Calu3 (cell line): ENCODE data around the gene RSPH1. TPM values are rescaled to one million over a fixed set of nuclear protein-coding genes. Genes with fewer than 3 reads are reported as not detected.

Experiments used
- BruUV-seq: library from RNA; stranded (reverse); fragments of 400-500 nt; replicated peaks from 2 replicates; lab custom pipeline; 2021; lab: Mats Ljungman, UMichigan
- CTCF ChIA-PET: fragments of 300-600 bp; sonication (Branson Sonifier 250); formaldehyde crosslinking; loops from one replicate; lab custom pipeline; 2022; ENCODE audit warnings: antibody characterized with exemption; lab: Charles Lee
- DNase-seq: peaks from one replicate; pipeline ENCODE4 v3.0.0; 2022
- H3K27ac Mint-ChIP-seq: one replicate; pipeline ENCODE4 v1.8.0; 2022; ENCODE audit warnings: mixed read lengths; ENCODE audit not compliant: unreplicated experiment
- H3K27me3 Mint-ChIP-seq: one replicate; pipeline ENCODE4 v1.8.0; 2022; ENCODE audit warnings: mixed read lengths; ENCODE audit not compliant: unreplicated experiment
- H3K36me3 Mint-ChIP-seq: one replicate; pipeline ENCODE4 v1.8.0; 2022; ENCODE audit warnings: mild to moderate bottlenecking, moderate library complexity, mixed read lengths; ENCODE audit not compliant: insufficient read depth, unreplicated experiment
- H3K4me1 Mint-ChIP-seq: one replicate; pipeline ENCODE4 v1.8.0; 2022; ENCODE audit warnings: mild to moderate bottlenecking, low read depth, mixed read lengths; ENCODE audit not compliant: unreplicated experiment
- H3K4me3 Mint-ChIP-seq: one replicate; pipeline ENCODE4 v1.8.0; 2022; ENCODE audit warnings: mild to moderate bottlenecking, low read depth, moderate library complexity, mixed read lengths; ENCODE audit not compliant: unreplicated experiment
- H3K9me3 Mint-ChIP-seq: one replicate; pipeline ENCODE4 v1.8.0; 2022; ENCODE audit warnings: low read depth, mixed read lengths; ENCODE audit not compliant: unreplicated experiment
- intact Hi-C: fragments of 100-400 bp; cut with micrococcal nuclease; formaldehyde crosslinking; loops from one replicate; pipeline ENCODE4 v1.10.0; 2022; ENCODE audit not compliant: unreplicated experiment
- total RNA-seq: library from RNA; stranded (reverse); gene quantifications from 2 replicates; pipeline ENCODE4 v1.2.3, GENCODE V29; 2022
- TF ChIP-seq, protein P1 (sequence below): fragments of 200-600 bp; IDR thresholded peaks from one replicate; pipeline ENCODE4 v1.8.0; 2022; ENCODE audit warnings: antibody characterized with exemption; ENCODE audit not compliant: unreplicated experiment

RSPH1 gene
- total RNA-seq, 1 experiment from 2014 or later, result 2.2 TPM

- intact Hi-C loops, result no loop called here
- no peaks in the 10 kb centered on the region for H3K9me3 Mint-ChIP-seq
- CTCF ChIA-PET, result interaction anchor here (0.8 kb wide), 1 partner anchor 22 kb away, joined by 4 read pairs; no protein-coding TSS in a partner anchor
- H3K4me3 Mint-ChIP-seq, result peak overlapping the region; percentile 100
- no peak for DNase-seq
- BruUV-seq, result TSS peak; percentile 71
- H3K36me3 Mint-ChIP-seq, result peaks cover 16% of the 10 kb centered on the region
- peaks cover 14% of the 10 kb centered on the region for H3K4me1 Mint-ChIP-seq
- H3K27ac Mint-ChIP-seq, result peak overlapping the region; percentile 91
- H3K27me3 Mint-ChIP-seq, result no peaks in the 10 kb centered on the region
- TF ChIP-seq, protein P1, sequence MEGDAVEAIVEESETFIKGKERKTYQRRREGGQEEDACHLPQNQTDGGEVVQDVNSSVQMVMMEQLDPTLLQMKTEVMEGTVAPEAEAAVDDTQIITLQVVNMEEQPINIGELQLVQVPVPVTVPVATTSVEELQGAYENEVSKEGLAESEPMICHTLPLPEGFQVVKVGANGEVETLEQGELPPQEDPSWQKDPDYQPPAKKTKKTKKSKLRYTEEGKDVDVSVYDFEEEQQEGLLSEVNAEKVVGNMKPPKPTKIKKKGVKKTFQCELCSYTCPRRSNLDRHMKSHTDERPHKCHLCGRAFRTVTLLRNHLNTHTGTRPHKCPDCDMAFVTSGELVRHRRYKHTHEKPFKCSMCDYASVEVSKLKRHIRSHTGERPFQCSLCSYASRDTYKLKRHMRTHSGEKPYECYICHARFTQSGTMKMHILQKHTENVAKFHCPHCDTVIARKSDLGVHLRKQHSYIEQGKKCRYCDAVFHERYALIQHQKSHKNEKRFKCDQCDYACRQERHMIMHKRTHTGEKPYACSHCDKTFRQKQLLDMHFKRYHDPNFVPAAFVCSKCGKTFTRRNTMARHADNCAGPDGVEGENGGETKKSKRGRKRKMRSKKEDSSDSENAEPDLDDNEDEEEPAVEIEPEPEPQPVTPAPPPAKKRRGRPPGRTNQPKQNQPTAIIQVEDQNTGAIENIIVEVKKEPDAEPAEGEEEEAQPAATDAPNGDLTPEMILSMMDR, result no peak
Observed at GRCh38 chr21:42495765-42496119, 282 bp downstream of the RSPH1 start.

DNA sequence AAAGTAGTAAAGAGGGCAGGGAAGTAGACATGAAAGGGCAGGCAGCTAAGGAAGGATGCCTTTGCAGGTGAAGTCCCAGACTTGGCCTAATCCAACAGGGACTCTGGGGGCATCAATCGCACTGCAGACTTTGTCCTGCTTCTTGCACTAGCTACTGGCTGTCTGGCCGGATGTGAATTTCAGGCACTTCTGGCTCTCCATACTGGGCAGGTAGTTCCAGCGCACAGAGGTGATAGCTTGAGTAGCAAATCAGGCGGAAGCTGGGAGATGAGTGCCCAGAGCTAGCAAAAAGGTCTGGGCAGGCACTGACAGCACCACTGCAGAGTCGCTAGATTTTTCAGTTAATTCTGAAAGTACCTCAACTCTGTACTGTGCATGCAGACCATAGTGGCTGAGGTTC is 997 bp downstream of the RSPH1 start:
- intact Hi-C loops, result no loop called here
- CTCF ChIA-PET, result no interaction called here
- BruUV-seq, result no TSS peak

GRCh38 chr21:42493109-42494060 is 2.6 kb downstream of the RSPH1 start:
- no peak overlapping the region for H3K27ac Mint-ChIP-seq

More for the DNA sequence above, 997 bp downstream of the RSPH1 start:
- Mint-ChIP-seq H3K27ac (no peak overlapping the region), H3K9me3 (no peaks in the 10 kb centered on the region), H3K4me3 (peak overlapping the region; percentile 100), H3K27me3 (no peaks in the 10 kb centered on the region), H3K36me3 (peaks cover 16% of the 10 kb centered on the region), H3K4me1 (peaks cover 8% of the 10 kb centered on the region)
- no peak for DNase-seq
- TF ChIP-seq, protein P1, result no peak

DNA sequence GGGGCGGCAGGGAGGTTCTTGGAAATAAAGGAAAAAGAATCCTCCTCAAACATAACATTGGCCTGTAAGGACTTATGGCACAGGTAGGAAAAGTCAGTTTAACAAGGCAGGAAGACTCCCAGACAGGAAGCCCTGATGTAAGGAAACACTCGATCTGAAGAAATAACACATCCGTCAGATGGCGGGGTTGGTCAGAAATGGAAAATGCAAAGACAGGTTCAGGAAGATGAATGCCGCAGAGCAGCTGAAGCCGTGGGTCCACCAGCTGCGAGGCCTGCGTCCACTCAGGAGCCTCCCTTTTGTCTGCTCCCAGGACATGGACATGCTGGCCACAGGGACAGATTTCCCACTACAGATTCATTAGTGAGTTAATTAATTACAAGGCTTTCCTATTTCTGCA is 3.8 kb downstream of the RSPH1 start:
- H3K4me3 Mint-ChIP-seq, result no peak overlapping the region
- intact Hi-C loops, result no loop called here
- H3K4me1 Mint-ChIP-seq, result peaks cover 6% of the 10 kb centered on the region
- peaks cover 16% of the 10 kb centered on the region for H3K36me3 Mint-ChIP-seq
- no peak for DNase-seq
- H3K27me3 Mint-ChIP-seq, result no peaks in the 10 kb centered on the region
- BruUV-seq, result no TSS peak
- H3K27ac Mint-ChIP-seq, result no peak overlapping the region
- CTCF ChIA-PET, result no interaction called here
- TF ChIP-seq, protein P1, result no peak
- no peaks in the 10 kb centered on the region for H3K9me3 Mint-ChIP-seq

More at GRCh38 chr21:42493109-42494060, 2.6 kb downstream of the RSPH1 start:
- Mint-ChIP-seq H3K9me3 (no peaks in the 10 kb centered on the region), H3K27me3 (no peaks in the 10 kb centered on the region), H3K4me3 (no peak overlapping the region), H3K36me3 (peaks cover 16% of the 10 kb centered on the region), H3K4me1 (peaks cover 8% of the 10 kb centered on the region)
- CTCF ChIA-PET, result no interaction called here
- TF ChIP-seq, protein P1, result no peak
- no TSS peak for BruUV-seq
- no peak for DNase-seq
- intact Hi-C loops, result no loop called here
